Measurements from ENCODE around the gene RNF166. TPM values are rescaled to one million over a fixed set of nuclear protein-coding genes. Genes with fewer than 3 reads are reported as not detected.
A peak's percentile ranks its signal among the peaks of the same experiment; 100 is the strongest.

The RNF166 gene
- total and polyA plus RNA-seq, 2 of the 13 experiments (the other 11 are each of a cell fraction or from before 2014, with no cell fraction given), result 21.4 to 23.0 TPM

DNA sequence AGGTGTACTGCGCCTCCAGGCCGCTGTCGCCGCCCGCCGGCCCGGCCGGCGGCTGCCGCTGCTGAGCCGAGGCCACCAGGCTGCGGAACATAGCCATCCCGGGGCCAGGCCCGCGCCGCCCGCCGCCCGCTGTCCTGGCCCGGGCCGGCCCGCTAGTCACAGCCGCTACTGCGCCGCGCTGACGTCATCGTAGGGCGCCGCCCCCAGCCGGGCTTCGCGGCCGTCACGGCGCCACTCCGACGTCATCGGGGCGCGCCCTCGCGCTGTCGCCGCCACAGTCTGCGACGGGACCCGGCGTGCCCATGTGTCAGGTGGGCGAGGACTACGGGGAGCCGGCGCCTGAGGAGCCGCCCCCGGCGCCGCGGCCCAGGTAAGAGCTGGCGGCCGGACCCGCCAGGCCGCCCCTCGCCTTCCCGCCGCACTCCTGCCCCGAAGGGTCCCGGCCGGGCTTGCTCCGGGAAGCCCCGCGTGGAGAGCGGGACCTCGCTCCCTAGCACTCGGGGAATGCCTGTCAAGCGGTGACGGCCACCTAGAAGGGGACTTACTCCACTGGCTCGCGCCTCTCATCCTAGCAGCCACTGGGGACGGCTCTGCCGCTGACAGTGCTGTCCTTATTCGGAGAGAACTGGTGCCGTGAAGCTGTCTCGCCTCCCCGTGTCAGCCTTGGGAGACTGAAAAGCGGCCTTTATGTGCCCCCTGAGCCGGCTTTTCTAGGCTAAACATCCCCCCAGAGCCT, at the start of gene RNF166, which contains the start of gene CTU2 (continued):
- TF ChIP-seq, protein P1, sequence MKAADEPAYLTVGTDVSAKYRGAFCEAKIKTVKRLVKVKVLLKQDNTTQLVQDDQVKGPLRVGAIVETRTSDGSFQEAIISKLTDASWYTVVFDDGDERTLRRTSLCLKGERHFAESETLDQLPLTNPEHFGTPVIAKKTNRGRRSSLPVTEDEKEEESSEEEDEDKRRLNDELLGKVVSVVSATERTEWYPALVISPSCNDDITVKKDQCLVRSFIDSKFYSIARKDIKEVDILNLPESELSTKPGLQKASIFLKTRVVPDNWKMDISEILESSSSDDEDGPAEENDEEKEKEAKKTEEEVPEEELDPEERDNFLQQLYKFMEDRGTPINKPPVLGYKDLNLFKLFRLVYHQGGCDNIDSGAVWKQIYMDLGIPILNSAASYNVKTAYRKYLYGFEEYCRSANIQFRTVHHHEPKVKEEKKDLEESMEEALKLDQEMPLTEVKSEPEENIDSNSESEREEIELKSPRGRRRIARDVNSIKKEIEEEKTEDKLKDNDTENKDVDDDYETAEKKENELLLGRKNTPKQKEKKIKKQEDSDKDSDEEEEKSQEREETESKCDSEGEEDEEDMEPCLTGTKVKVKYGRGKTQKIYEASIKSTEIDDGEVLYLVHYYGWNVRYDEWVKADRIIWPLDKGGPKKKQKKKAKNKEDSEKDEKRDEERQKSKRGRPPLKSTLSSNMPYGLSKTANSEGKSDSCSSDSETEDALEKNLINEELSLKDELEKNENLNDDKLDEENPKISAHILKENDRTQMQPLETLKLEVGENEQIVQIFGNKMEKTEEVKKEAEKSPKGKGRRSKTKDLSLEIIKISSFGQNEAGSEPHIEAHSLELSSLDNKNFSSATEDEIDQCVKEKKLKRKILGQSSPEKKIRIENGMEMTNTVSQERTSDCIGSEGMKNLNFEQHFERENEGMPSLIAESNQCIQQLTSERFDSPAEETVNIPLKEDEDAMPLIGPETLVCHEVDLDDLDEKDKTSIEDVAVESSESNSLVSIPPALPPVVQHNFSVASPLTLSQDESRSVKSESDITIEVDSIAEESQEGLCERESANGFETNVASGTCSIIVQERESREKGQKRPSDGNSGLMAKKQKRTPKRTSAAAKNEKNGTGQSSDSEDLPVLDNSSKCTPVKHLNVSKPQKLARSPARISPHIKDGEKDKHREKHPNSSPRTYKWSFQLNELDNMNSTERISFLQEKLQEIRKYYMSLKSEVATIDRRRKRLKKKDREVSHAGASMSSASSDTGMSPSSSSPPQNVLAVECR (CRISPR knock-in tag; IDR thresholded peaks at IDR 0.05; ENCODE audit: borderline replicate concordance), result peak; percentile 100
- TF ChIP-seq, protein P2, sequence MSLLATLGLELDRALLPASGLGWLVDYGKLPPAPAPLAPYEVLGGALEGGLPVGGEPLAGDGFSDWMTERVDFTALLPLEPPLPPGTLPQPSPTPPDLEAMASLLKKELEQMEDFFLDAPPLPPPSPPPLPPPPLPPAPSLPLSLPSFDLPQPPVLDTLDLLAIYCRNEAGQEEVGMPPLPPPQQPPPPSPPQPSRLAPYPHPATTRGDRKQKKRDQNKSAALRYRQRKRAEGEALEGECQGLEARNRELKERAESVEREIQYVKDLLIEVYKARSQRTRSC (CRISPR knock-in tag; IDR thresholded peaks at IDR 0.05; ENCODE audit: low read depth), result peak; percentile 71; the same call in 1 of the 2 replicates
- peak; percentile 100 for TF ChIP-seq HOXA3 (CRISPR knock-in tag; IDR thresholded peaks at IDR 0.05)
- TF ChIP-seq GPN1 (CRISPR knock-in tag; IDR thresholded peaks at IDR 0.05; ENCODE audit: borderline replicate concordance), result no peak
- peak; percentile 95 for TF ChIP-seq KAT8 (CRISPR knock-in tag; IDR thresholded peaks at IDR 0.05)
- TF ChIP-seq SIN3B (IDR thresholded peaks at IDR 0.05; ENCODE audit: low read length), result peak; percentile 95
- TF ChIP-seq, protein P3, sequence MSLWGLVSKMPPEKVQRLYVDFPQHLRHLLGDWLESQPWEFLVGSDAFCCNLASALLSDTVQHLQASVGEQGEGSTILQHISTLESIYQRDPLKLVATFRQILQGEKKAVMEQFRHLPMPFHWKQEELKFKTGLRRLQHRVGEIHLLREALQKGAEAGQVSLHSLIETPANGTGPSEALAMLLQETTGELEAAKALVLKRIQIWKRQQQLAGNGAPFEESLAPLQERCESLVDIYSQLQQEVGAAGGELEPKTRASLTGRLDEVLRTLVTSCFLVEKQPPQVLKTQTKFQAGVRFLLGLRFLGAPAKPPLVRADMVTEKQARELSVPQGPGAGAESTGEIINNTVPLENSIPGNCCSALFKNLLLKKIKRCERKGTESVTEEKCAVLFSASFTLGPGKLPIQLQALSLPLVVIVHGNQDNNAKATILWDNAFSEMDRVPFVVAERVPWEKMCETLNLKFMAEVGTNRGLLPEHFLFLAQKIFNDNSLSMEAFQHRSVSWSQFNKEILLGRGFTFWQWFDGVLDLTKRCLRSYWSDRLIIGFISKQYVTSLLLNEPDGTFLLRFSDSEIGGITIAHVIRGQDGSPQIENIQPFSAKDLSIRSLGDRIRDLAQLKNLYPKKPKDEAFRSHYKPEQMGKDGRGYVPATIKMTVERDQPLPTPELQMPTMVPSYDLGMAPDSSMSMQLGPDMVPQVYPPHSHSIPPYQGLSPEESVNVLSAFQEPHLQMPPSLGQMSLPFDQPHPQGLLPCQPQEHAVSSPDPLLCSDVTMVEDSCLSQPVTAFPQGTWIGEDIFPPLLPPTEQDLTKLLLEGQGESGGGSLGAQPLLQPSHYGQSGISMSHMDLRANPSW (CRISPR knock-in tag; IDR thresholded peaks at IDR 0.05; ENCODE audit: borderline replicate concordance), result no peak; the same call in 1 of the 2 replicates
- no peak for TF ChIP-seq ZNF775 (CRISPR knock-in tag; IDR thresholded peaks at IDR 0.05; ENCODE audit: borderline replicate concordance)
- TF ChIP-seq, protein P4, sequence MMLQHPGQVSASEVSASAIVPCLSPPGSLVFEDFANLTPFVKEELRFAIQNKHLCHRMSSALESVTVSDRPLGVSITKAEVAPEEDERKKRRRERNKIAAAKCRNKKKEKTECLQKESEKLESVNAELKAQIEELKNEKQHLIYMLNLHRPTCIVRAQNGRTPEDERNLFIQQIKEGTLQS (CRISPR knock-in tag; IDR thresholded peaks at IDR 0.05), result peak; percentile 90
- no peak; the same call in 1 of the 2 replicates for TF ChIP-seq ZSCAN29 (CRISPR knock-in tag; conservative IDR thresholded peaks at IDR 0.05)
- no peak for TF ChIP-seq MZF1 (CRISPR knock-in tag; IDR thresholded peaks at IDR 0.05; ENCODE audit: borderline replicate concordance)
- peak; percentile 82 for TF ChIP-seq NR2C2 (CRISPR knock-in tag; IDR thresholded peaks at IDR 0.05; ENCODE audit: borderline replicate concordance)
- TF ChIP-seq, protein P5, sequence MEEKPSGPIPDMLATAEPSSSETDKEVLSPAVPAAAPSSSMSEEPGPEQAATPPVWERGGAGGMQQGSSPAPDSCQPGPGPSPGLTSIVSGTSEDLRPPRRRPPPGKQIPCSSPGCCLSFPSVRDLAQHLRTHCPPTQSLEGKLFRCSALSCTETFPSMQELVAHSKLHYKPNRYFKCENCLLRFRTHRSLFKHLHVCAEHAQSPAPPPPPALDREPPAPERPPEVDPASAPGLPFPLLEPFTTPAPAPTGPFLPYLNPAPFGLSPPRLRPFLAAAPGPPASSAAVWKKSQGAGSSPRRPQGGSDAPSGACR (CRISPR knock-in tag; IDR thresholded peaks at IDR 0.05), result no peak
- TF ChIP-seq ZNF235 (CRISPR knock-in tag; IDR thresholded peaks at IDR 0.05; ENCODE audit: borderline replicate concordance), result peak; percentile 86; the same call in 1 of the 2 replicates
- TF ChIP-seq, protein P6, sequence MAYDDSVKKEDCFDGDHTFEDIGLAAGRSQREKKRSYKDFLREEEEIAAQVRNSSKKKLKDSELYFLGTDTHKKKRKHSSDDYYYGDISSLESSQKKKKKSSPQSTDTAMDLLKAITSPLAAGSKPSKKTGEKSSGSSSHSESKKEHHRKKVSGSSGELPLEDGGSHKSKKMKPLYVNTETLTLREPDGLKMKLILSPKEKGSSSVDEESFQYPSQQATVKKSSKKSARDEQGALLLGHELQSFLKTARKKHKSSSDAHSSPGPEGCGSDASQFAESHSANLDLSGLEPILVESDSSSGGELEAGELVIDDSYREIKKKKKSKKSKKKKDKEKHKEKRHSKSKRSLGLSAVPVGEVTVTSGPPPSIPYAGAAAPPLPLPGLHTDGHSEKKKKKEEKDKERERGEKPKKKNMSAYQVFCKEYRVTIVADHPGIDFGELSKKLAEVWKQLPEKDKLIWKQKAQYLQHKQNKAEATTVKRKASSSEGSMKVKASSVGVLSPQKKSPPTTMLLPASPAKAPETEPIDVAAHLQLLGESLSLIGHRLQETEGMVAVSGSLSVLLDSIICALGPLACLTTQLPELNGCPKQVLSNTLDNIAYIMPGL (CRISPR knock-in tag; IDR thresholded peaks at IDR 0.05; ENCODE audit: borderline replicate concordance in 1 of 2, low read depth in 1 of 2), result peak; percentile 71 to 72; a peak in 2 of 4 replicates
- no peak for TF ChIP-seq MYNN (CRISPR knock-in tag; IDR thresholded peaks at IDR 0.05; ENCODE audit: low read depth)
- TF ChIP-seq ZNF841 (CRISPR knock-in tag; IDR thresholded peaks at IDR 0.05; ENCODE audit: borderline replicate concordance), result no peak
